Measurements from ENCODE around the gene DAGLA.
A peak's percentile ranks its signal among the peaks of the same experiment; 100 is the strongest.

DAGLA gene

DNA sequence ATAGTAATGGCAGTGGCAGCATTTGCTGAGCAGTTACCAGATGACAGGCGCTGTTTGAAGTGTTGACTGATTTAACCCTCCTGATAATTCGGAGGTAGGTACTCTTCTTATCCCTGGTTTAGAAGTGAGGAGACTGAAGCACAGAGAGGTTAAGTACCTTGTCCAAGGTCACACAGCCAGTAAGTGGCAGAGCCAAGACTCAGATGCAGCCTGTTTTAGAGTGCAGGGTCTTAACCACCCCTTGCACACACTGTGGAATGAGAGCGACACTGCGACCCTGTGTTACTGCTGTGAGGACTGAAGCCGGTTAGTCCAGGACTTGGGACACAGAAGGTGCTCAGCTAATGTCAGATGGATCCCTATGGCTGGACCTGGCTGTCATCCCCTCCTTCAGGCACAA, 34.7 kb downstream of the DAGLA start:
- no peak overlapping the region for H4K91ac ChIP-seq (ENCODE audit: low read depth, low read length, poor library complexity)
- H3K9ac ChIP-seq (ENCODE audit: low read depth, low read length, poor library complexity) = no peak overlapping the region
- H3K27ac ChIP-seq (replicated peaks; ENCODE audit: low read length) = no peak overlapping the region
- H2BK15ac ChIP-seq (ENCODE audit: low read length) = peak overlapping the region; percentile 45
- peak overlapping the region; percentile 25 for H2BK5ac ChIP-seq (ENCODE audit: low read length)
- H3K23ac ChIP-seq (ENCODE audit: low read depth, low read length, poor library complexity) = no peak overlapping the region
- no CpG with 5 or more reads among the region's 5 CpGs for WGBS, 2 donors (ENCODE audit: extremely low coverage in 2 of 2, insufficient read length in 2 of 2, insufficient replicate concordance in 1 of 2)
- no peak overlapping the region for H4K8ac ChIP-seq (ENCODE audit: low read depth, low read length)
- H3K4me1 ChIP-seq (ENCODE audit: control insufficient read depth in 2 of 2, insufficient read depth in 1 of 2, low read depth in 1 of 2, low read length in 2 of 2) = peaks cover 27 to 43% of the 10 kb centered on the region in 2 donors
- H3K4ac ChIP-seq (ENCODE audit: low read length) = no peak overlapping the region
- H3K79me1 ChIP-seq (ENCODE audit: low read depth, low read length) = no peaks in the 10 kb centered on the region
- no peak overlapping the region for H3K14ac ChIP-seq (ENCODE audit: low read length)
- H3K9me3 ChIP-seq (replicated peaks in 1 of 2; ENCODE audit: control insufficient read depth in 2 of 2, insufficient read depth in 1 of 2, low read depth in 1 of 2, low read length in 2 of 2) = no peaks in the 10 kb centered on the region
- DNase-seq (ENCODE audit: low spot score) = no peak
- H3K18ac ChIP-seq (ENCODE audit: low read length) = peak overlapping the region; percentile 17
- H2AFZ ChIP-seq (ENCODE audit: low read length) = no peak overlapping the region
- H3K4me2 ChIP-seq (ENCODE audit: insufficient read depth, low read length, poor library complexity, severe bottlenecking) = no peak overlapping the region
- no peak overlapping the region for H2BK12ac ChIP-seq (ENCODE audit: low read length)
- H3K36me3 ChIP-seq (replicated peaks in 1 of 2; ENCODE audit: control insufficient read depth in 2 of 2, insufficient read depth in 2 of 2, low read length in 2 of 2) = no peaks in the 10 kb centered on the region
- no peak overlapping the region for H2AK5ac ChIP-seq (ENCODE audit: low read depth, low read length)
- no peak overlapping the region for H2BK120ac ChIP-seq (ENCODE audit: low read depth, low read length)
- no peaks in the 10 kb centered on the region for H3K27me3 ChIP-seq (ENCODE audit: control insufficient read depth in 3 of 3, insufficient read depth in 3 of 3, low read depth in 1 of 3, low read length in 3 of 3)
- no peak overlapping the region for H3K4me3 ChIP-seq (ENCODE audit: low read length in 2 of 2)

GRCh38 chr11:61715867-61716266, 35.7 kb downstream of the DAGLA start:
- Histone ChIP-seq H3K23ac (ENCODE audit: low read depth, low read length, poor library complexity) (no peak overlapping the region), H3K18ac (ENCODE audit: low read length) (peak overlapping the region; percentile 22), H2BK12ac (ENCODE audit: low read length) (peak overlapping the region; percentile 19), H3K27me3 (ENCODE audit: control insufficient read depth in 3 of 3, insufficient read depth in 3 of 3, low read depth in 1 of 3, low read length in 3 of 3) (no peaks in the 10 kb centered on the region), H4K91ac (ENCODE audit: low read depth, low read length, poor library complexity) (no peak overlapping the region), H3K36me3 (replicated peaks in 1 of 2; ENCODE audit: control insufficient read depth in 2 of 2, insufficient read depth in 2 of 2, low read length in 2 of 2) (peaks cover 7 to 9% of the 10 kb centered on the region in 2 donors), H3K27ac (replicated peaks; ENCODE audit: low read length) (no peak overlapping the region), H2BK120ac (ENCODE audit: low read depth, low read length) (no peak overlapping the region), H4K8ac (ENCODE audit: low read depth, low read length) (no peak overlapping the region), H2AK5ac (ENCODE audit: low read depth, low read length) (peak overlapping the region; percentile 17), H2BK5ac (ENCODE audit: low read length) (peak overlapping the region; percentile 25), H3K79me1 (ENCODE audit: low read depth, low read length) (no peaks in the 10 kb centered on the region), H2AFZ (ENCODE audit: low read length) (no peak overlapping the region), H2BK15ac (ENCODE audit: low read length) (peak overlapping the region; percentile 45), H3K4ac (ENCODE audit: low read length) (no peak overlapping the region), H3K14ac (ENCODE audit: low read length) (peak overlapping the region; percentile 31), H3K4me2 (ENCODE audit: insufficient read depth, low read length, poor library complexity, severe bottlenecking) (no peak overlapping the region), H3K4me3 (ENCODE audit: low read length in 2 of 2) (no peak overlapping the region), H3K4me1 (ENCODE audit: control insufficient read depth in 2 of 2, insufficient read depth in 1 of 2, low read depth in 1 of 2, low read length in 2 of 2) (peaks cover 27 to 43% of the 10 kb centered on the region in 2 donors), H3K9ac (ENCODE audit: low read depth, low read length, poor library complexity) (no peak overlapping the region), H3K9me3 (replicated peaks in 1 of 2; ENCODE audit: control insufficient read depth in 2 of 2, insufficient read depth in 1 of 2, low read depth in 1 of 2, low read length in 2 of 2) (no peaks in the 10 kb centered on the region)
- DNase-seq (ENCODE audit: low spot score) = no peak
- WGBS, 2 donors (ENCODE audit: extremely low coverage in 2 of 2, insufficient read length in 2 of 2, insufficient replicate concordance in 1 of 2) = no CpG with 5 or more reads among the region's 4 CpGs

GRCh38 chr11:61716478-61717285, 36.5 kb downstream of the DAGLA start:
- Histone ChIP-seq H3K27me3 (ENCODE audit: control insufficient read depth in 3 of 3, insufficient read depth in 3 of 3, low read depth in 1 of 3, low read length in 3 of 3) (no peaks in the 10 kb centered on the region), H2AK5ac (ENCODE audit: low read depth, low read length) (peak overlapping the region; percentile 0), H3K4me1 (ENCODE audit: control insufficient read depth in 2 of 2, insufficient read depth in 1 of 2, low read depth in 1 of 2, low read length in 2 of 2) (peaks cover 27 to 40% of the 10 kb centered on the region in 2 donors), H3K4ac (ENCODE audit: low read length) (no peak overlapping the region), H3K9ac (ENCODE audit: low read depth, low read length, poor library complexity) (peak overlapping the region; percentile 44), H3K4me2 (ENCODE audit: insufficient read depth, low read length, poor library complexity, severe bottlenecking) (no peak overlapping the region), H2BK15ac (ENCODE audit: low read length) (peak overlapping the region; percentile 17), H3K18ac (ENCODE audit: low read length) (peak overlapping the region; percentile 9), H3K23ac (ENCODE audit: low read depth, low read length, poor library complexity) (no peak overlapping the region), H2BK5ac (ENCODE audit: low read length) (no peak overlapping the region), H2BK120ac (ENCODE audit: low read depth, low read length) (peak overlapping the region; percentile 33), H3K36me3 (replicated peaks in 1 of 2; ENCODE audit: control insufficient read depth in 2 of 2, insufficient read depth in 2 of 2, low read length in 2 of 2) (peaks cover 7 to 14% of the 10 kb centered on the region in 2 donors), H3K4me3 (ENCODE audit: low read length in 2 of 2) (no peak overlapping the region), H4K8ac (ENCODE audit: low read depth, low read length) (no peak overlapping the region), H2AFZ (ENCODE audit: low read length) (no peak overlapping the region), H4K91ac (ENCODE audit: low read depth, low read length, poor library complexity) (no peak overlapping the region), H3K9me3 (replicated peaks in 1 of 2; ENCODE audit: control insufficient read depth in 2 of 2, insufficient read depth in 1 of 2, low read depth in 1 of 2, low read length in 2 of 2) (no peaks in the 10 kb centered on the region), H2BK12ac (ENCODE audit: low read length) (no peak overlapping the region), H3K14ac (ENCODE audit: low read length) (no peak overlapping the region), H3K27ac (replicated peaks; ENCODE audit: low read length) (no peak overlapping the region), H3K79me1 (ENCODE audit: low read depth, low read length) (no peaks in the 10 kb centered on the region)
- DNase-seq (ENCODE audit: low spot score) = no peak
- whole genome bisulfite sequencing, 2 donors (ENCODE audit: extremely low coverage in 2 of 2, insufficient read length in 2 of 2, insufficient replicate concordance in 1 of 2) = no CpG with 5 or more reads among the region's 13 CpGs

GRCh38 chr11:61717286-61718033, 37.3 kb downstream of the DAGLA start:
- H3K4ac ChIP-seq (ENCODE audit: low read length) = no peak overlapping the region
- peak overlapping the region; percentile 99 for H2AFZ ChIP-seq (ENCODE audit: low read length)
- H3K4me3 ChIP-seq (ENCODE audit: low read length in 2 of 2) = peak overlapping the region; percentile 1 to 71
- peak overlapping the region; percentile 1 for H3K23ac ChIP-seq (ENCODE audit: low read depth, low read length, poor library complexity)
- H3K4me1 ChIP-seq (ENCODE audit: control insufficient read depth in 2 of 2, insufficient read depth in 1 of 2, low read depth in 1 of 2, low read length in 2 of 2) = peaks cover 26 to 35% of the 10 kb centered on the region in 2 donors
- no peaks in the 10 kb centered on the region for H3K27me3 ChIP-seq (ENCODE audit: control insufficient read depth in 3 of 3, insufficient read depth in 3 of 3, low read depth in 1 of 3, low read length in 3 of 3)
- no peak overlapping the region for H3K4me2 ChIP-seq (ENCODE audit: insufficient read depth, low read length, poor library complexity, severe bottlenecking)
- peak overlapping the region; percentile 39 for H3K14ac ChIP-seq (ENCODE audit: low read length)
- H2BK5ac ChIP-seq (ENCODE audit: low read length) = no peak overlapping the region
- H4K91ac ChIP-seq (ENCODE audit: low read depth, low read length, poor library complexity) = peak overlapping the region; percentile 1
- H3K18ac ChIP-seq (ENCODE audit: low read length) = peak overlapping the region; percentile 4
- no peak for DNase-seq (ENCODE audit: low spot score)
- H3K36me3 ChIP-seq (replicated peaks in 1 of 2; ENCODE audit: control insufficient read depth in 2 of 2, insufficient read depth in 2 of 2, low read length in 2 of 2) = peaks cover 7 to 18% of the 10 kb centered on the region in 2 donors
- H3K79me1 ChIP-seq (ENCODE audit: low read depth, low read length) = no peaks in the 10 kb centered on the region
- peak overlapping the region; percentile 0 for H2BK15ac ChIP-seq (ENCODE audit: low read length)
- no peak overlapping the region for H4K8ac ChIP-seq (ENCODE audit: low read depth, low read length)
- no peak overlapping the region for H2BK120ac ChIP-seq (ENCODE audit: low read depth, low read length)
- H3K27ac ChIP-seq (replicated peaks; ENCODE audit: low read length) = no peak overlapping the region
- H3K9me3 ChIP-seq (replicated peaks in 1 of 2; ENCODE audit: control insufficient read depth in 2 of 2, insufficient read depth in 1 of 2, low read depth in 1 of 2, low read length in 2 of 2) = no peaks in the 10 kb centered on the region
- no CpG with 5 or more reads among the region's 19 CpGs for WGBS, 2 donors (ENCODE audit: extremely low coverage in 2 of 2, insufficient read length in 2 of 2, insufficient replicate concordance in 1 of 2)
- H2BK12ac ChIP-seq (ENCODE audit: low read length) = no peak overlapping the region
- peak overlapping the region; percentile 44 for H3K9ac ChIP-seq (ENCODE audit: low read depth, low read length, poor library complexity)
- peak overlapping the region; percentile 26 for H2AK5ac ChIP-seq (ENCODE audit: low read depth, low read length)

All from neuronal stem cell (in vitro differentiated cells).